Bronchial epithelial cell (primary cell): ENCODE data around the gene NPAS3. TPM values are rescaled to one million over a fixed set of nuclear protein-coding genes. Genes with fewer than 3 reads are reported as not detected.

Experiments used
- DNase-seq: peaks from one replicate; pipeline ENCODE4 v3.0.0-alpha.2; 2010; ENCODE audit warnings: low read depth
- FAIRE-seq: peaks from 2 replicates; lab custom pipeline; 2011; peaks lifted over from hg19 to GRCh38; lab: Jason Lieb, UNC
- H3K27me3 ChIP-seq: 2 replicates; pipeline ENCODE4 v1.5.1; 2011; ENCODE audit warnings: low read length; ENCODE audit not compliant: control insufficient read depth, insufficient read depth
- H3K36me3 ChIP-seq: 2 replicates; pipeline ENCODE4 v1.5.1; 2011; ENCODE audit warnings: low read length; ENCODE audit not compliant: control insufficient read depth, insufficient read depth
- H3K4me3 ChIP-seq: 2 replicates; pipeline ENCODE4 v1.5.1; 2011; ENCODE audit warnings: mild to moderate bottlenecking, low read depth, low read length, control low read depth
- total RNA-seq: library from RNA; depleted of rRNA; stranded (reverse); fragments of >200 nt; gene quantifications from 2 replicates; pipeline ENCODE4 v1.2.1, GENCODE V29; 2014
- TF ChIP-seq, protein P1 (sequence below): IDR thresholded peaks from 2 replicates; pipeline ENCODE4 v1.5.1; 2011; ENCODE audit warnings: mild to moderate bottlenecking, moderate library complexity, low read length, control low read depth, inconsistent platforms; ENCODE audit not compliant: insufficient read depth, severe bottlenecking

The NPAS3 gene
- total RNA-seq, 1 donor from 2014 or later, result not detected

GRCh38 chr14:33521192-33521591 lies 582.5 kb downstream of the NPAS3 start:
- FAIRE-seq (no peak), DNase-seq (no peak)
- Histone ChIP-seq H3K4me3 (no peak overlapping the region), H3K27me3 (no peaks in the 10 kb centered on the region), H3K36me3 (no peaks in the 10 kb centered on the region)
- TF ChIP-seq, protein P1, sequence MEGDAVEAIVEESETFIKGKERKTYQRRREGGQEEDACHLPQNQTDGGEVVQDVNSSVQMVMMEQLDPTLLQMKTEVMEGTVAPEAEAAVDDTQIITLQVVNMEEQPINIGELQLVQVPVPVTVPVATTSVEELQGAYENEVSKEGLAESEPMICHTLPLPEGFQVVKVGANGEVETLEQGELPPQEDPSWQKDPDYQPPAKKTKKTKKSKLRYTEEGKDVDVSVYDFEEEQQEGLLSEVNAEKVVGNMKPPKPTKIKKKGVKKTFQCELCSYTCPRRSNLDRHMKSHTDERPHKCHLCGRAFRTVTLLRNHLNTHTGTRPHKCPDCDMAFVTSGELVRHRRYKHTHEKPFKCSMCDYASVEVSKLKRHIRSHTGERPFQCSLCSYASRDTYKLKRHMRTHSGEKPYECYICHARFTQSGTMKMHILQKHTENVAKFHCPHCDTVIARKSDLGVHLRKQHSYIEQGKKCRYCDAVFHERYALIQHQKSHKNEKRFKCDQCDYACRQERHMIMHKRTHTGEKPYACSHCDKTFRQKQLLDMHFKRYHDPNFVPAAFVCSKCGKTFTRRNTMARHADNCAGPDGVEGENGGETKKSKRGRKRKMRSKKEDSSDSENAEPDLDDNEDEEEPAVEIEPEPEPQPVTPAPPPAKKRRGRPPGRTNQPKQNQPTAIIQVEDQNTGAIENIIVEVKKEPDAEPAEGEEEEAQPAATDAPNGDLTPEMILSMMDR, result no peak

- H3K4me3 ChIP-seq, result no peak overlapping the region
- TF ChIP-seq, protein P1, result no peak
- FAIRE-seq (no peak), DNase-seq (no peak)
- no peaks in the 10 kb centered on the region for H3K36me3 ChIP-seq
- H3K27me3 ChIP-seq, result no peaks in the 10 kb centered on the region
Observed at GRCh38 chr14:33524244-33524643, 585.6 kb downstream of the NPAS3 start.

- FAIRE-seq, result no peak
- TF ChIP-seq, protein P1, result no peak
- Histone ChIP-seq H3K27me3 (no peaks in the 10 kb centered on the region), H3K4me3 (no peak overlapping the region), H3K36me3 (no peaks in the 10 kb centered on the region)
- peak; percentile 21 for DNase-seq
Observed at GRCh38 chr14:33525626-33526025, 586.9 kb downstream of the NPAS3 start.

- Histone ChIP-seq H3K27me3 (no peaks in the 10 kb centered on the region), H3K36me3 (no peaks in the 10 kb centered on the region), H3K4me3 (no peak overlapping the region)
- DNase-seq (no peak), FAIRE-seq (no peak)
- TF ChIP-seq, protein P1, result no peak
Observed at GRCh38 chr14:33527023-33527634, 588.5 kb downstream of the NPAS3 start.

DNA sequence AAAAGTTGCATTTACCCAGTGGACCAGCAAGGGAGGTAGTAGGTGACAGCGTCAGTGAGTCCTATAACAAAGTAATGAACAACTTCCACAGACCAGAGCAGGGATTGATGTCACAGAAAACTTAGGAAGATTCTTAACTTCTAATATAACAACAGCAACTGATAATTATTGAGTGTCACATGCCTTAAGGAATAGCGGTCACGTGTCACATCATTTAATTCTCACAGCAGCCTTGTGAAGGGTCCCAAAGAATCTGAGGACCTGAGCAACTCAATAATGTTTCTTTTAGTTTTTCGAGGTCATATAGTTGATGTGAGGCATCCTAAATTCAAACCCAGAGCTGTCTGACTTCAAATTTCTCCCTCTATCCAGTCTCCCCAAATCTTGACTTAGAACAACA lies 590.0 kb downstream of the NPAS3 start:
- FAIRE-seq (no peak), DNase-seq (no peak)
- TF ChIP-seq, protein P1, result no peak
- H3K27me3 ChIP-seq, result no peaks in the 10 kb centered on the region
- no peak overlapping the region for H3K4me3 ChIP-seq
- no peaks in the 10 kb centered on the region for H3K36me3 ChIP-seq
